HG02885 (cell line): ENCODE results near the gene KRTAP5-2.

ENCODE experiments used
- ATAC-seq: cut with Tn5 transposase; IDR thresholded peaks from one replicate; pipeline ENCODE4 v1.9.1; 2021; ENCODE audit warnings: mild to moderate bottlenecking; ENCODE audit not compliant: unreplicated experiment, poor library complexity

Gene KRTAP5-2

GRCh38 chr11:1559111-1559951, 38.8 kb downstream of the KRTAP5-2 start:
- no peak for ATAC-seq

GRCh38 chr11:1558775-1559110, 39.4 kb downstream of the KRTAP5-2 start:
- no peak for ATAC-seq

DNA sequence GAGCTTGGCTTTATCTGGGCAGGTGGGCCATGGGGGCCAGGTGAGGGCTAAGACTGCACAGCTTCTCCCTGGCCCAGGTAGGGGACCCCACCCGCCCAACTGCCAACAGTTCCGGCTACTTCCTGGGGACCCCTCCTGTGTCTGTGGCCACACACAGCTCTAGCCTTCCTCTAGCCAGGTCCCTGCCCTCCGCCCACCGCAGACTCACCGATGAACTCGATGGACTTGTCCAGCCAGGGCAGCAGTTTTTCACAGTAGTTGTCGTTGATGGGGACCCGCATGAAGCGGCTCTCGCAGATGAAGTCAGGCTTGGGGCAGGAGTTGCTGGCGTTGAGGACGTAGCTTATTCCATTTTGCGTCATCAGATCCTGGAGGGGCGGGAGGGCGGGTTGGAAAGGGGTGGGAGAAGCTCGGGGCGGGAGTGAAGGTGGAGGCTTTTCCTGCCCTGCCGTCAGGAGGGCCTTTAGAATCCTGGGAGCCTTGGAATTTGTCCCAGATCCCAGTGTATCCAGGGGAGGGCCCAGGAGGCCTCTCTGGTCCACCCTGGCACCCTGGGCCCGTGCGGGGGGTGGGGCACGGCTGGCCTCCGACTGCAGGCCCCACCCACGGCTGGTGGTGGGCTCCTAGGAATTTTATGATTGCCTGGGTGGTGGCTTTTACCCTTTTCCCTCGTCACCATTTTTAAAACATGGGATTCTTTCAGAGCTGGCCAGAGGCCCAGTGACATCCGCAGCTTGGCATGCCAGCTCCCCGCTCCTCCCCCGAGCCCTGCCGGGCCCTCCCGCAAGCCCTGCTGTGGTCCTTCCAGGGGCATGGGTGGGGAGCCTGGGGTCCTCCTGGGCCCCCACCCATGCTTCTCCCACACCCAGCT, 40.0 kb downstream of the KRTAP5-2 start:
- no peak for ATAC-seq

- ATAC-seq: no peak
These were observed 40.8 kb downstream of the KRTAP5-2 start for GRCh38 chr11:1557051-1557884.

- ATAC-seq: no peak
These were observed 41.7 kb downstream of the KRTAP5-2 start for GRCh38 chr11:1556278-1556902.

DNA sequence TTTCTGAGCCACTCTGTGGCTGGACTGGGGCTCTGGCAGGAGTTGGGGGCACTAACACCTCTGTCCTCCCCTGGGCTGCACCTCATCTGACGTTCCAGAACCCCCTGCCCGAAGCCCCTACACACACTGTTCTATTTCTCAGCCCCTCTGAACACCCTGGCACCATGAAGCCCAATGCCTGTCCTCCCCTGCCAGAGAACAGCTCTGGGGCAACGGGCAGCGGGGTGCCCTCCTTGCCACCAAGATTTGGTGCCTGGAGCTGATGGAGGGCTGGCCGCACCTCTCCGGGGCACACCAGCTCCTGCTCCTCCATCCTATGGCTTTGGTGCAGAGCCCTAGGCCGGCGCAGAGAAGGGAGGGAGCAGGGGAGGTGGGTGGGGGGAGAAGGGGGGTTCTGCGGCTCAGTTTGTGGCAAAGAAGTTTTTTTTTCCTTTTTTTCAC, 42.4 kb downstream of the KRTAP5-2 start:
- no peak for ATAC-seq

- ATAC-seq: no peak
These were observed 42.9 kb downstream of the KRTAP5-2 start for GRCh38 chr11:1554981-1555712.

DNA sequence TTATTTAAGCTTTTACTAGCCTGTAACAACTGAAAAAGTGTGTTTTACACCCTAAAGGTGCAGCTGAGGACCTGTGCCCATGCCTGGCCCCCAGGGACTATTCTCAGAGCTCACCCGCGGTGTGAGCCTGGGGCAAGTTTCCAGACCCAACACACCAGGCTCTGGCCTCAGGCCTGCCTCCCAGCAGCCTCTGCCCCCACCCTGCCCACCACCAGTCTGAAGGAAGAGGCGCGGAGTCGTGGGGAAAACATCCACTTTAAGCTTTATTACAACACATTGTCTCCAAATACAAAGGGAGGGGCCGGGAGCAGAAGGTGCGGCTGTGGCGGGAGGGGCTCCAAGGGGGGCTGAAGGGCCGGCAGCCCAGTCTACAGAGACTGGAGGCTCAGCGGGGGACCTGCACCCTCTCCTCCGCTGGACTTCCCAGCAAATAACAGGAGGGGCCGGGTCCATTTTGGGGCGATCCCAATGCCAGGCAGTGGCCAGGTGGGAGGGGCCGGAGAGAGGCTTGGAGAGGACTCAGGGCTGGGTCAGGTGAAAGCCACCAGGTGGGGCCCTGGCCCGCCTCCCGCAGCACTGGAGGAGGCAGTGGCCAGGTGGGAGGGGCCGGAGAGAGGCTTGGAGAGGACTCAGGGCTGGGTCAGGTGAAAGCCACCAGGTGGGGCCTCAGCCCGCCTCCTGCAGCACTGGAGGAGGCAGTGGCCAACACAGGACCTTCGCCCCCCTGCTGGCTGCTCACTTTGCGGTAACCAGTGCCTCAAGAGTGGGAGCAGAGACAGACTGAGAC, 44.1 kb downstream of the KRTAP5-2 start:
- ATAC-seq: no peak

DNA sequence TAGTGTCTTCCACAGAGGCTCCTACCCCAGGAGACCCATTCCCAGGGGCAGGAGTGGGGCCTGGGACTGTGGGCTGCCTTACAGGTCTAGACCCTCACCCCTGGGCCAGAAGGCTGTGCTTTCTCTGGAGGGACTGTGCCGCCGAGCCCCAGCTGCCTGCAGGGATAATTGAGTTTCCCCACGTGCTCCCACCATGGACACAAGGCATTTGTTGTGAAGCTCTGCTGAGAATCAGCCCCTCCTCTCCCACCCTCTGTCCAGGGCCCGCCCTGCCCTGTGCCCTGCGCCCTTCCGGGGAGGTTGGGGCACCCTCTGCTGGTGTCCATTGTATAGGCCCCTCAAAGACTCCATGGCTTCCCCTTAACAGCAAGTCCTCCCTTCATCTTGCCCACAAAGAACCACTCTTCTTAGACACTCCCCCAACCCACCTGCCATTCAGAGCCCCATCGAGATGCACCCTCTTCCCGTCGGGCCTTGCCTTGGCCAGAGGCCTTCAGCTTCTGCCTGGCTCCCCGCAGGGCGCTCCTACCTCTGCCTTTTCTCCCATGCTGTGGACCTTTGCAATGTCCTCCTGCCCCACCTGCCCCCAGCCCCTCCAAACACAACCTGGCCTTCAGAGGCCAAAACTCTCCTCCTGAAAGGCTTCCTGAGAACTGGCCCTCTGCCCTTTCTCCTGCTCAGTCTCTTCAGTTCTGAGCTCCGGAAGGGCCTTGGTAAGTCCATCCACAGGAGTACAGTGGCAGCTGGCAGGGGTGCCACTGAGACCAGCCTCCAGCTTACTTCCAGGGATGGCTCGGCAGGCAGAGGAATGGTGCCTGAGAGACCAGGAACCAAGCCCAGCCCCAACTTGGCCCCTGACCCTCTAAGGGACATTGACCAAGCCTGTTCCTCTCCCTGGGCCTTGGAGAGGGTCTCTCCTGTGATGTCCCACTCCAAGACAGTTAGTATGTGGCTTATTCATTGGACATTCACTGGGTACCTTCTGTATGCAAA, 48.5 kb downstream of the KRTAP5-2 start:
- no peak for ATAC-seq

DNA sequence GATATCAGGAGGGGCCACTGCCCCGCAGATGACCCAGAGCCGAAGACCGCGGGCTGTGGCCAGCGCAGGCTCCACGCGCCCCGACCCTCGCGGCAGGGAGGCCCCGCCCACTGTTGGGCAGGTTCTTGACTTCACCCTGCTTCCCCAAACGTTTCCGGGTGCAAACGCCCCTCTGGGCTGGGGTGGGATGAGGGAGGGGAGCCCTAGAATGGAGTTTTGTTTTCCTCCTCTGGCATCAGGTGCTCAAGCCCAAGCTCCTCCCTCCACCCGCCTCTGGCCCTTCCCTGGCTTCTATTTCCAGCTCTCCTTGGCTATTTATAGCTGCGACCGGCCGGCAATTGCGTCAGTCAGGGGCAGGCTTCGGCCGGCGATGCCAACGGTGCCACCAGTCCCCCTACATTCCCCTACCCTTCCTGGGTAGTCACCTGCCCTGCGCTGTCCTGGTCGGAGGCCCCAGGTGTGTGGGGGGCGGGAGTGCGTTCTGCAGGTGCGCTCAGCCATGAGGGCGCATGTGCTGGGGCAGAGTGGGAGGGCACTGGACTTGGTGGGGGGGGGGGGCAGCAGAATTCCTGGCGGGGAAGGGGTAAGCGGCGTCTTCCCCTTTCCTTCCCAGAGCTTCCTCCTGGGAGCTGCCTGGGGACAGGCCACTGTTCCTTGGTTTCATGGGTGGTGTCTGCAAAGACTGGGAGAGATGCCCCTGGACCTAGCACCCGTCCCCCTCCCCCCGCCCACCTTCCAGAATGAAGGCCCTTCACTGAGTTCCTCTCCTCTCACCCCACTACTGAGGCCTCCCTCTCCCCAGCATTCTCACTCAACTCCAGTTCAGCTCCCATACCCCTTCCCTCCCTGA, 49.6 kb downstream of the KRTAP5-2 start:
- ATAC-seq: no peak

DNA sequence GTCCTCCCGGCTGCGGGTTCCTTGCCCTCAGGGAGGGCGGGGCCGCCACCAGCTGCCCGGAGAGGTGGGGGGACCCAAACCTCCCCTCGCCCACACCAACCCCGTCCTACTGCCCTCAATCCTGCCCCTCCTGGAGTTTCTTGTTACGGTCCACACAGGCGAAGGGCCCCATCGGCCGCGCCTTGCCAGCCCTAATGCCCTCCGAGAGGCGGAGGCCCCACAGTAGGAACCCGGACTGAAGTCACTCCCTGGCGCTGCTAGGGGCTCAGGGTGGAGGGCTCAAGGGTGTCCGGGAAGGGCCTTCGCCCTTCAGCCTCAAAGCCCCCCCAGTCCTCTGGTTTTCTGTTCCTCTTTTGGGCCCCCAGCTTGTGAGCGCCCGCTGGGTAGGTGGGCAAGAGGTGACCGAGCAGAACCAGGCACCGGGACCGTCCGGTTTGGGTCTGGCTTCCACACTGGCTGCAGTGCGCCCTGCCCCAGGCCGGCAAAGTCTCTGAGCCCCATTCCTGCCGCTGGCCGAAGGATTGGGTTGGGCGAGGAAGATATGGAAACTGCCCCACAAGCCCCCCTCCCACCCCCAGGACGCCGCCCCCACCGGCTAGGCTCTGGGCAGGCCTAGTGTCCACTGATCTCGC, 50.5 kb downstream of the KRTAP5-2 start:
- no peak for ATAC-seq
